Limb (tissue), 2 donors: Measurements from ENCODE around the gene TIFAB.
A peak's percentile ranks its signal among the peaks of the same experiment; 100 is the strongest.

ENCODE experiments used
- DNase-seq, 2 donors: peaks; one replicate each; pipeline ENCODE4 v3.0.0-alpha.2; 2016; ENCODE audit errors: extremely low spot score in 2 of 2

The TIFAB gene

GRCh38 chr5:135443161-135443960 lies 8.8 kb downstream of the TIFAB start:
- peak in 1 of 2 donors; percentile 72 for DNase-seq

GRCh38 chr5:135442431-135443160 lies 9.6 kb downstream of the TIFAB start:
- peak in 1 of 2 donors; percentile 49 for DNase-seq

GRCh38 chr5:135441919-135442318 lies 10.2 kb downstream of the TIFAB start:
- peak in 1 of 2 donors; percentile 28 for DNase-seq

- DNase-seq: peak in 1 of 2 donors; percentile 61
Observed at GRCh38 chr5:135441350-135441831, 10.8 kb downstream of the TIFAB start.

- DNase-seq: peak in 1 of 2 donors; percentile 20
Observed at GRCh38 chr5:135440916-135441315, 11.2 kb downstream of the TIFAB start.

- DNase-seq: peak in 1 of 2 donors; percentile 55
Observed at GRCh38 chr5:135439231-135440205, 12.6 kb downstream of the TIFAB start.

- DNase-seq: peak in 1 of 2 donors; percentile 54
Observed at GRCh38 chr5:135438636-135439221, 13.4 kb downstream of the TIFAB start.

GRCh38 chr5:135437796-135438560 lies 14.2 kb downstream of the TIFAB start:
- peak in 1 of 2 donors; percentile 84 for DNase-seq

- DNase-seq: peak in 1 of 2 donors; percentile 43
Observed at GRCh38 chr5:135437422-135437795, 14.7 kb downstream of the TIFAB start.

GRCh38 chr5:135436951-135437418 lies 15.2 kb downstream of the TIFAB start:
- DNase-seq: peak in 1 of 2 donors; percentile 60

GRCh38 chr5:135435467-135436330 lies 16.5 kb downstream of the TIFAB start:
- peak in 1 of 2 donors; percentile 25 for DNase-seq

GRCh38 chr5:135434591-135435466 lies 17.3 kb downstream of the TIFAB start:
- peak in 1 of 2 donors; percentile 41 for DNase-seq

GRCh38 chr5:135433681-135434426 lies 18.3 kb downstream of the TIFAB start:
- DNase-seq: peak in 1 of 2 donors; percentile 32

- DNase-seq: no peak
Observed at GRCh38 chr5:135432113-135432512, 20.0 kb downstream of the TIFAB start.

- no peak for DNase-seq
Observed at GRCh38 chr5:135430135-135430437, 22.1 kb downstream of the TIFAB start.

GRCh38 chr5:135429301-135430134 lies 22.6 kb downstream of the TIFAB start:
- DNase-seq: peak in 1 of 2 donors; percentile 49
